ENCODE data around the gene MUC20. TPM values are rescaled to one million over a fixed set of nuclear protein-coding genes. Genes with fewer than 3 reads are reported as not detected.
"Not testable (repeated sequence)": the region's sequence is repeated elsewhere in the genome, so short reads cannot be mapped to it uniquely, and the experiment has no call there.

Gene MUC20
- polyA plus RNA-seq, 1 experiment: 0.48 TPM

DNA sequence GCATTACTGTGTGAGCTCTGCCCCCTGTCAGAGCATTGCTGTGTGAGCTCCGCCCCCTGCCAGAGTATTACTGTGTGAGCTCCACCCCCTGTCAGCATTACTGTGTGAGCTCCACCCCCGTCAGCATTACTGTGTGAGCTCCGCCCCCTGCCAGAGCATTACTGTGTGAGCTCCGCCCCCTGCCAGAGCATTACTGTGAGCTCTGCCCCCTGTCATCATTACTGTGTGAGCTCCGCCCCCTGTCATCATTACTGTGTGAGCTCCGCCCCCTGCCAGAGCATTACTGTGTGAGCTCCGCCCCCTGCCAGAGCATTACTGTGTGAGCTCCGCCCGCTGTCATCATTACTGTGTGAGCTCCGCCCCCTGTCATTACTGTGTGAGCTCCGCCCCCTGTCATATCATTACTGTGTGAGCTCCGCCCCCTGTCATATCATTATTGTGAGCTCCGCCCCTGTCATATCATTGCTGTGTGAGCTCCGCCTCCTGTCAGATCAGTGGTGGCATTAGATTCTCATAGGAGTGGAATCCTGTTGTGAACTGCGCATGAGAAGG, 33.5 kb upstream of the MUC20 start:
- H3K4me3 ChIP-seq (ENCODE audit: low read depth, low read length); H3K27me3 ChIP-seq (ENCODE audit: control insufficient read depth, insufficient read depth, low read length); POLR2A ChIA-PET; DNase-seq (ENCODE audit: low read depth): not testable (repeated sequence)
- CTCF ChIA-PET: interaction anchor here (0.5 to 0.6 kb wide), 2 partner anchors 128 to 661 kb away, joined by 3 to 5 read pairs; no protein-coding TSS in a partner anchor
- H3K36me3 ChIP-seq (ENCODE audit: control insufficient read depth, insufficient read depth, low read length): peaks cover 23% of the 10 kb centered on the region

- H3K4me3 ChIP-seq (ENCODE audit: low read depth, low read length); DNase-seq (ENCODE audit: low read depth); CTCF ChIA-PET; H3K27me3 ChIP-seq (ENCODE audit: control insufficient read depth, insufficient read depth, low read length); POLR2A ChIA-PET: not testable (repeated sequence)
- H3K36me3 ChIP-seq (ENCODE audit: control insufficient read depth, insufficient read depth, low read length): peaks cover 26% of the 10 kb centered on the region
Measured at GRCh38 chr3:195688471-195689183, 32.2 kb upstream of the MUC20 start.

- peaks cover 23% of the 10 kb centered on the region for H3K36me3 ChIP-seq (ENCODE audit: control insufficient read depth, insufficient read depth, low read length)
- CTCF ChIA-PET; H3K4me3 ChIP-seq (ENCODE audit: low read depth, low read length); POLR2A ChIA-PET; H3K27me3 ChIP-seq (ENCODE audit: control insufficient read depth, insufficient read depth, low read length); DNase-seq (ENCODE audit: low read depth): not testable (repeated sequence)
Measured at GRCh38 chr3:195689184-195690070, 31.4 kb upstream of the MUC20 start.

- H3K36me3 ChIP-seq (ENCODE audit: control insufficient read depth, insufficient read depth, low read length): peaks cover 24% of the 10 kb centered on the region
- H3K4me3 ChIP-seq (ENCODE audit: low read depth, low read length): no peak overlapping the region
- TF ChIP-seq, protein P1, sequence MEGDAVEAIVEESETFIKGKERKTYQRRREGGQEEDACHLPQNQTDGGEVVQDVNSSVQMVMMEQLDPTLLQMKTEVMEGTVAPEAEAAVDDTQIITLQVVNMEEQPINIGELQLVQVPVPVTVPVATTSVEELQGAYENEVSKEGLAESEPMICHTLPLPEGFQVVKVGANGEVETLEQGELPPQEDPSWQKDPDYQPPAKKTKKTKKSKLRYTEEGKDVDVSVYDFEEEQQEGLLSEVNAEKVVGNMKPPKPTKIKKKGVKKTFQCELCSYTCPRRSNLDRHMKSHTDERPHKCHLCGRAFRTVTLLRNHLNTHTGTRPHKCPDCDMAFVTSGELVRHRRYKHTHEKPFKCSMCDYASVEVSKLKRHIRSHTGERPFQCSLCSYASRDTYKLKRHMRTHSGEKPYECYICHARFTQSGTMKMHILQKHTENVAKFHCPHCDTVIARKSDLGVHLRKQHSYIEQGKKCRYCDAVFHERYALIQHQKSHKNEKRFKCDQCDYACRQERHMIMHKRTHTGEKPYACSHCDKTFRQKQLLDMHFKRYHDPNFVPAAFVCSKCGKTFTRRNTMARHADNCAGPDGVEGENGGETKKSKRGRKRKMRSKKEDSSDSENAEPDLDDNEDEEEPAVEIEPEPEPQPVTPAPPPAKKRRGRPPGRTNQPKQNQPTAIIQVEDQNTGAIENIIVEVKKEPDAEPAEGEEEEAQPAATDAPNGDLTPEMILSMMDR (IDR thresholded peaks at IDR 0.05; ENCODE audit: insufficient read depth, low read depth, low read length): no peak
- H3K27me3 ChIP-seq (ENCODE audit: control insufficient read depth, insufficient read depth, low read length): no peaks in the 10 kb centered on the region
- POLR2A ChIA-PET: no interaction called here
- no peak for DNase-seq (ENCODE audit: low read depth)
- CTCF ChIA-PET: interaction anchor here (0.7 to 0.8 kb wide), 2 partner anchors 8 to 519 kb away, joined by 3 to 4 read pairs; no protein-coding TSS in a partner anchor
Measured at GRCh38 chr3:195690951-195691350, 29.8 kb upstream of the MUC20 start.

- H3K27me3 ChIP-seq (ENCODE audit: control insufficient read depth, insufficient read depth, low read length); CTCF ChIA-PET; DNase-seq (ENCODE audit: low read depth); H3K4me3 ChIP-seq (ENCODE audit: low read depth, low read length); POLR2A ChIA-PET: not testable (repeated sequence)
- H3K36me3 ChIP-seq (ENCODE audit: control insufficient read depth, insufficient read depth, low read length): peaks cover 21% of the 10 kb centered on the region
Measured at GRCh38 chr3:195691596-195692353, 29.0 kb upstream of the MUC20 start.

- TF ChIP-seq, protein P1 (IDR thresholded peaks at IDR 0.05; ENCODE audit: insufficient read depth, low read depth, low read length): no peak
- Histone ChIP-seq H3K27me3 (ENCODE audit: control insufficient read depth, insufficient read depth, low read length) (no peaks in the 10 kb centered on the region), H3K4me3 (ENCODE audit: low read depth, low read length) (no peak overlapping the region), H3K36me3 (ENCODE audit: control insufficient read depth, insufficient read depth, low read length) (peaks cover 22% of the 10 kb centered on the region)
- no peak for DNase-seq (ENCODE audit: low read depth)
- POLR2A ChIA-PET: no interaction called here
- CTCF ChIA-PET: no interaction called here
Measured at GRCh38 chr3:195692354-195692685, 28.5 kb upstream of the MUC20 start.

Measured in BJ (cell line).